GM23338 (cell line): ENCODE data around the gene RAB9A. TPM values are rescaled to one million over a fixed set of nuclear protein-coding genes. Genes with fewer than 3 reads are reported as not detected.

ENCODE experiments used
- ATAC-seq: fragments of 200-7000 bp; cut with Tn5 transposase; 3 replicates; pipeline ENCODE4 v1.9.1; 2020
- DNase-seq: peaks from one replicate; pipeline ENCODE4 v3.0.0-alpha.2; 2015; ENCODE audit warnings: low spot score
- H2AFZ ChIP-seq: fragments of 200-600 bp; sonication (generic); 2 replicates; pipeline ENCODE4 v1.8.0; 2016; ENCODE audit warnings: antibody characterized with exemption, mild to moderate bottlenecking, moderate library complexity
- H3F3A ChIP-seq: fragments of 200-600 bp; sonication (generic); replicated peaks from 2 replicates; pipeline ENCODE4 v1.8.0; 2017; ENCODE audit warnings: antibody characterized with exemption, mixed run types, low read depth
- H3K27ac ChIP-seq: fragments of 200-600 bp; sonication (generic); 2 replicates; pipeline ENCODE4 v1.6.1; 2016; ENCODE audit warnings: low read depth
- H3K27me3 ChIP-seq: fragments of 200-600 bp; sonication (generic); 2 replicates; pipeline ENCODE4 v1.8.0; 2016; ENCODE audit warnings: mild to moderate bottlenecking, mixed run types, moderate library complexity; ENCODE audit not compliant: insufficient read depth
- H3K36me3 ChIP-seq: fragments of 200-600 bp; sonication (generic); 2 replicates; pipeline ENCODE4 v1.8.0; 2016; ENCODE audit warnings: mild to moderate bottlenecking; ENCODE audit not compliant: insufficient read depth
- H3K4me1 ChIP-seq: fragments of 200-600 bp; sonication (generic); 2 replicates; pipeline ENCODE4 v1.8.0; 2016; ENCODE audit warnings: mild to moderate bottlenecking, moderate library complexity; ENCODE audit not compliant: insufficient read depth
- H3K4me2 ChIP-seq: fragments of 200-600 bp; sonication (generic); 2 replicates; pipeline ENCODE4 v1.7.1; 2017; ENCODE audit warnings: mixed run types
- H3K4me3 ChIP-seq: fragments of 200-600 bp; sonication (generic); 2 replicates; pipeline ENCODE4 v1.6.1; 2016; ENCODE audit warnings: mixed run types
- H3K79me2 ChIP-seq: fragments of 200-600 bp; sonication (generic); replicated peaks from 2 replicates; pipeline ENCODE4 v1.8.0; 2017; ENCODE audit warnings: mild to moderate bottlenecking; ENCODE audit not compliant: insufficient read depth
- H3K9me2 ChIP-seq: fragments of 200-600 bp; sonication (generic); 2 replicates; pipeline ENCODE4 v1.8.0; 2017; ENCODE audit not compliant: insufficient read depth
- H4K20me1 ChIP-seq: fragments of 200-600 bp; sonication (generic); replicated peaks from 2 replicates; pipeline ENCODE4 v1.8.0; 2017; ENCODE audit warnings: mild to moderate bottlenecking; ENCODE audit not compliant: insufficient read depth
- H3K27ac Mint-ChIP-seq: 2 replicates; pipeline ENCODE4 v1.8.0; 2020; ENCODE audit warnings: inconsistent platforms, mild to moderate bottlenecking, moderate library complexity, mixed read lengths
- H3K27me3 Mint-ChIP-seq: 3 replicates; pipeline ENCODE4 v1.8.0; 2022; ENCODE audit warnings: low read depth, mild to moderate bottlenecking, moderate library complexity, mixed read lengths, inconsistent platforms; ENCODE audit not compliant: insufficient read depth, poor library complexity
- H3K36me3 Mint-ChIP-seq: 3 replicates; pipeline ENCODE4 v1.8.0; 2021; ENCODE audit warnings: low read depth, mild to moderate bottlenecking, inconsistent platforms, moderate library complexity, mixed read lengths
- H3K4me1 Mint-ChIP-seq: 3 replicates; pipeline ENCODE4 v1.8.0; 2020; ENCODE audit warnings: mild to moderate bottlenecking, inconsistent platforms, mixed read lengths
- H3K4me3 Mint-ChIP-seq: 3 replicates; pipeline ENCODE4 v1.8.0; 2021; ENCODE audit warnings: moderate library complexity, mild to moderate bottlenecking, inconsistent platforms, mixed read lengths
- H3K9me3 Mint-ChIP-seq: 3 replicates; pipeline ENCODE4 v1.8.0; 2020; ENCODE audit warnings: moderate library complexity, mild to moderate bottlenecking, inconsistent platforms, mixed read lengths
- CTCF ChIP-seq, 2 experiments: fragments of 200-600 bp in 1 of 2; sonication (generic) in 1 of 2; conservative IDR thresholded peaks; 2 replicates each; pipeline versions ENCODE4 v1.5.1 to v1.6.1; 2016 to 2017; ENCODE audit warnings: antibody characterized with exemption in 2 of 2, low read depth in 2 of 2, mild to moderate bottlenecking in 2 of 2, moderate library complexity in 1 of 2
- ETS1 ChIP-seq: IDR thresholded peaks from 2 replicates; pipeline ENCODE4 v1.6.1; 2016; ENCODE audit warnings: antibody characterized with exemption
- EZH2 ChIP-seq: fragments of 200-600 bp; sonication (generic); IDR thresholded peaks from one replicate; pipeline ENCODE4 v1.8.0; 2017; ENCODE audit warnings: antibody characterized with exemption, mild to moderate bottlenecking, low read depth; ENCODE audit not compliant: unreplicated experiment
- EZH2phosphoT487 ChIP-seq: fragments of 200-600 bp; sonication (generic); IDR thresholded peaks from one replicate; pipeline ENCODE4 v1.8.1; 2018; ENCODE audit warnings: antibody characterized with exemption; ENCODE audit not compliant: unreplicated experiment
- NANOG ChIP-seq: IDR thresholded peaks from 2 replicates; pipeline ENCODE4 v1.6.1; 2016; ENCODE audit warnings: antibody characterized with exemption, borderline replicate concordance
- POLR2AphosphoS5 ChIP-seq: IDR thresholded peaks from 2 replicates; pipeline ENCODE4 v1.6.1; 2016; ENCODE audit warnings: antibody characterized with exemption, low read depth
- REST ChIP-seq: IDR thresholded peaks from one replicate; pipeline ENCODE4 v1.6.1; 2018; ENCODE audit warnings: antibody characterized with exemption; ENCODE audit not compliant: unreplicated experiment
- STAT1 ChIP-seq: IDR thresholded peaks from one replicate; pipeline ENCODE4 v1.6.1; 2016; ENCODE audit warnings: antibody characterized with exemption; ENCODE audit not compliant: unreplicated experiment
- ZNF114 ChIP-seq: fragments of 250-450 bp; sonication (Bioruptor Pico); IDR thresholded peaks from 2 replicates; pipeline ENCODE4 v1.5.0; 2020; ENCODE audit warnings: mild to moderate bottlenecking, moderate library complexity
- ZNF331 ChIP-seq: fragments of 250-450 bp; sonication (Bioruptor Pico); IDR thresholded peaks from 2 replicates; pipeline ENCODE4 v1.5.0; 2020; ENCODE audit warnings: low read depth, mild to moderate bottlenecking, moderate library complexity
- ZNF462 ChIP-seq: fragments of 250-450 bp; sonication (Bioruptor Pico); IDR thresholded peaks from 2 replicates; pipeline ENCODE4 v1.5.0; 2020; ENCODE audit warnings: mild to moderate bottlenecking, moderate library complexity
- polyA plus RNA-seq: library from polyadenylated mRNA; unstranded; fragments of >200 nt; fragmentation: Nextera tagmentation; extraction: Ambion mirVana; gene quantifications from 2 replicates; pipeline ENCODE4 v1.2.1, GENCODE V29; 2016
- total RNA-seq: library from RNA; depleted of rRNA; stranded (reverse); fragments of >200 nt; shearing (Covaris generic); gene quantifications from 2 replicates; pipeline ENCODE4 v1.2.3, GENCODE V29; 2014

Gene RAB9A
- total and polyA plus RNA-seq, 2 experiments from 2014 or later = 43.3 to 45.1 TPM

GRCh38 chrX:13694359-13694758 is 5.4 kb downstream of the RAB9A start:
- no peaks in the 10 kb centered on the region; the same call in 1 of the 3 replicates for H3K36me3 Mint-ChIP-seq
- Histone ChIP-seq H3K4me1 (peaks cover 34% of the 10 kb centered on the region), H3K9me2 (no peaks in the 10 kb centered on the region), H3K36me3 (no peaks in the 10 kb centered on the region), H4K20me1 (peaks cover 18% of the 10 kb centered on the region), H3K27me3 (no peaks in the 10 kb centered on the region), H3K4me3 (no peak overlapping the region), H3K79me2 (peaks cover 100% of the 10 kb centered on the region), H3K27ac (no peak overlapping the region), H3K4me2 (no peak overlapping the region), H3F3A (no peaks in the 10 kb centered on the region), H2AFZ (no peak overlapping the region)
- peaks cover 53% of the 10 kb centered on the region for H3K4me1 Mint-ChIP-seq
- peaks cover 8% of the 10 kb centered on the region for H3K27me3 Mint-ChIP-seq
- no peak for TF ChIP-seq ZNF331 (CRISPR knock-in tag)
- no peak for TF ChIP-seq ZNF462
- no peak for TF ChIP-seq NANOG
- no peak for TF ChIP-seq EZH2
- no peak for TF ChIP-seq CTCF (conservative IDR thresholded peaks at IDR 0.05; ENCODE audit: low read depth in 2 of 2)
- TF ChIP-seq ETS1 = no peak
- TF ChIP-seq POLR2AphosphoS5 = no peak
- no peak for TF ChIP-seq STAT1
- TF ChIP-seq ZNF114 (CRISPR knock-in tag) = no peak
- no peak for TF ChIP-seq EZH2phosphoT487
- TF ChIP-seq REST = no peak
- no peak overlapping the region for H3K4me3 Mint-ChIP-seq
- no peak overlapping the region for H3K27ac Mint-ChIP-seq
- H3K9me3 Mint-ChIP-seq = no peaks in the 10 kb centered on the region
- ATAC-seq (no peak), DNase-seq (no peak)
